GM10266 (cell line): ENCODE data around the gene NPC1.
"Not testable (repeated sequence)": the region's sequence is repeated elsewhere in the genome, so short reads cannot be mapped to it uniquely, and the experiment has no call there.

Experiments used
- DNase-seq: peaks from one replicate; pipeline ENCODE4 v3.0.0; 2012; ENCODE audit errors: extremely low spot score
- CTCF ChIP-seq: IDR thresholded peaks from 2 replicates; pipeline ENCODE4 v1.5.1; 2012; ENCODE audit warnings: mild to moderate bottlenecking, low read depth; ENCODE audit not compliant: control insufficient read depth, insufficient read depth; ENCODE audit errors: missing control alignments

NPC1 gene

GRCh38 chr18:23493654-23494053, 92.7 kb downstream of the NPC1 start:
- no peak for DNase-seq
- no peak for TF ChIP-seq CTCF

GRCh38 chr18:23489586-23489985, 96.7 kb downstream of the NPC1 start:
- DNase-seq, result not testable (repeated sequence)

GRCh38 chr18:23487738-23488570, 98.4 kb downstream of the NPC1 start:
- peak; percentile 31 for DNase-seq
- TF ChIP-seq CTCF, result no peak

- no peak for DNase-seq
- no peak for TF ChIP-seq CTCF
Measured at GRCh38 chr18:23485386-23485785, 100.9 kb downstream of the NPC1 start.

GRCh38 chr18:23484561-23485182, 101.6 kb downstream of the NPC1 start:
- DNase-seq, result no peak
- no peak for TF ChIP-seq CTCF
